Type B pancreatic cell (in vitro differentiated cells): ENCODE results near the gene DMXL1. TPM values are rescaled to one million over a fixed set of nuclear protein-coding genes. Genes with fewer than 3 reads are reported as not detected.

ENCODE experiments used
- DNase-seq: peaks from one replicate; pipeline ENCODE4 v3.0.0; 2021; ENCODE audit warnings: mixed read lengths; ENCODE audit not compliant: unreplicated experiment; ENCODE audit errors: extremely low spot score
- H3K27ac Mint-ChIP-seq: 2 replicates; pipeline ENCODE4 v1.8.0; 2021; ENCODE audit warnings: mild to moderate bottlenecking, mixed read lengths
- H3K27me3 Mint-ChIP-seq: 2 replicates; pipeline ENCODE4 v1.8.0; 2021; ENCODE audit warnings: mixed read lengths
- H3K36me3 Mint-ChIP-seq: 2 replicates; pipeline ENCODE4 v1.8.0; 2021; ENCODE audit warnings: mixed read lengths
- H3K4me1 Mint-ChIP-seq: one replicate; pipeline ENCODE4 v1.8.0; 2021; ENCODE audit warnings: mixed read lengths; ENCODE audit not compliant: unreplicated experiment
- H3K4me3 Mint-ChIP-seq: 2 replicates; pipeline ENCODE4 v1.8.0; 2021; ENCODE audit warnings: mild to moderate bottlenecking, mixed read lengths
- H3K9me3 Mint-ChIP-seq: 2 replicates; pipeline ENCODE4 v1.8.0; 2021; ENCODE audit warnings: mixed read lengths
- total RNA-seq: library from RNA; stranded (reverse); gene quantifications from 2 replicates; pipeline ENCODE4 v1.2.1, GENCODE V29; 2021; ENCODE audit warnings: low replicate concordance
- TF ChIP-seq, protein P1 (sequence below): fragments of 200-600 bp; sonication (generic); conservative IDR thresholded peaks from 2 replicates; pipeline ENCODE4 v1.5.0; 2021; ENCODE audit warnings: antibody characterized with exemption, mild to moderate bottlenecking

DMXL1 gene
- total RNA-seq, 1 donor from 2014 or later: 31.2 TPM

- Mint-ChIP-seq H3K27me3 (no peaks in the 10 kb centered on the region), H3K27ac (no peak overlapping the region)
- DNase-seq: no peak
Observed at GRCh38 chr5:119058979-119059529, 11.8 kb upstream of the DMXL1 start.

DNA sequence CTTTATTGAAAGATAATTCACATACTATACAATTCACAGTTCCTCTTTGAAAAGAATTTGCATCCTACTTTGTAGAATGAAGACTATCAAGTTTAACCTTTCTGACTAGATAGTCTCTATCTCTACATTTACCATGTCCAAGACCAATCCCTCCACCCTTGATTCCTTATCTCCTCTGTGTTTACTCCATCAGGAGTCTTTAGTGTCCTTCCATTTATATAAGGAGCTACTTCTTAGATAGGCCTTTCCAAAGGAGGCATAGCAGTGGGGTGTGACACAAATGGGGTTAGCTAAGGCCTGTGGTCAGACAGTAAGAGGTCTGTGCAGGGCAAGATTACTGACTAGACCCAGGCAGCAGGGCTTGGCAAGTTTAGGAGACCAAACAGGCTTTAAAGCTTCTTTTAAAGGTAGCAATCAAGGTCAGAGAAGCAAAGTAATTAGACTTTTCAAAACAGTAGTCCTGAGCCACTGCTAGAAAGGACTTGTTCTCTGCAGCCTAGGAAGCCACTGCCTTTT, 11.1 kb upstream of the DMXL1 start:
- Mint-ChIP-seq H3K27me3 (no peaks in the 10 kb centered on the region), H3K36me3 (no peaks in the 10 kb centered on the region), H3K4me3 (no peak overlapping the region), H3K4me1 (no peaks in the 10 kb centered on the region), H3K9me3 (no peaks in the 10 kb centered on the region), H3K27ac (no peak overlapping the region)
- TF ChIP-seq, protein P1, sequence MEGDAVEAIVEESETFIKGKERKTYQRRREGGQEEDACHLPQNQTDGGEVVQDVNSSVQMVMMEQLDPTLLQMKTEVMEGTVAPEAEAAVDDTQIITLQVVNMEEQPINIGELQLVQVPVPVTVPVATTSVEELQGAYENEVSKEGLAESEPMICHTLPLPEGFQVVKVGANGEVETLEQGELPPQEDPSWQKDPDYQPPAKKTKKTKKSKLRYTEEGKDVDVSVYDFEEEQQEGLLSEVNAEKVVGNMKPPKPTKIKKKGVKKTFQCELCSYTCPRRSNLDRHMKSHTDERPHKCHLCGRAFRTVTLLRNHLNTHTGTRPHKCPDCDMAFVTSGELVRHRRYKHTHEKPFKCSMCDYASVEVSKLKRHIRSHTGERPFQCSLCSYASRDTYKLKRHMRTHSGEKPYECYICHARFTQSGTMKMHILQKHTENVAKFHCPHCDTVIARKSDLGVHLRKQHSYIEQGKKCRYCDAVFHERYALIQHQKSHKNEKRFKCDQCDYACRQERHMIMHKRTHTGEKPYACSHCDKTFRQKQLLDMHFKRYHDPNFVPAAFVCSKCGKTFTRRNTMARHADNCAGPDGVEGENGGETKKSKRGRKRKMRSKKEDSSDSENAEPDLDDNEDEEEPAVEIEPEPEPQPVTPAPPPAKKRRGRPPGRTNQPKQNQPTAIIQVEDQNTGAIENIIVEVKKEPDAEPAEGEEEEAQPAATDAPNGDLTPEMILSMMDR: no peak
- no peak for DNase-seq

More at GRCh38 chr5:119058979-119059529, 11.8 kb upstream of the DMXL1 start:
- H3K4me3 Mint-ChIP-seq: no peak overlapping the region
- H3K4me1 Mint-ChIP-seq: no peaks in the 10 kb centered on the region
- TF ChIP-seq, protein P1: no peak
- no peaks in the 10 kb centered on the region for H3K36me3 Mint-ChIP-seq
- H3K9me3 Mint-ChIP-seq: no peaks in the 10 kb centered on the region

- Mint-ChIP-seq H3K36me3 (no peaks in the 10 kb centered on the region), H3K4me1 (no peaks in the 10 kb centered on the region), H3K27ac (no peak overlapping the region), H3K9me3 (no peaks in the 10 kb centered on the region), H3K27me3 (no peaks in the 10 kb centered on the region), H3K4me3 (no peak overlapping the region)
- TF ChIP-seq, protein P1: no peak
- no peak for DNase-seq
Observed at GRCh38 chr5:119063579-119064379, 7.1 kb upstream of the DMXL1 start.

DNA sequence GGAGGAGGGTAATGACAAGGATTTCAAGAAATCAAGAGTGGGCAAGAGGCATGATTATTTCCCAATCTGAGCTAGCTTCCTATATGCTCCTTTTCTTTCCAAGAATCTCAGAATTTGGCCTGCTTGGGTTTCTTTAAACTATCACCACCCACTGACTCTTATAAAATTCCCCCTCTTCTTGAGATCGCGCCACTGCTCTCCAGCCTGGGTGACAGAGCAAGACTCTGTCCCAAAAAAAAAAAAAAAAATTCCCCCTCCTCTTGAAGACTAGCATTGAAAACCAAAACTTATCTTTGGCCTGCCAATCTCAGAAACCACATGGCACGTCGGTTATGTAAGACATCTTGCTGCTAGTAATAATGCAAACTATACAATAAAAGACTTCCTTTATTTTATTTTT, 3.4 kb upstream of the DMXL1 start:
- Mint-ChIP-seq H3K4me1 (peaks cover 7% of the 10 kb centered on the region), H3K36me3 (no peaks in the 10 kb centered on the region), H3K27ac (no peak overlapping the region), H3K4me3 (no peak overlapping the region), H3K27me3 (no peaks in the 10 kb centered on the region), H3K9me3 (no peaks in the 10 kb centered on the region)
- DNase-seq: no peak
- TF ChIP-seq, protein P1: no peak

DNA sequence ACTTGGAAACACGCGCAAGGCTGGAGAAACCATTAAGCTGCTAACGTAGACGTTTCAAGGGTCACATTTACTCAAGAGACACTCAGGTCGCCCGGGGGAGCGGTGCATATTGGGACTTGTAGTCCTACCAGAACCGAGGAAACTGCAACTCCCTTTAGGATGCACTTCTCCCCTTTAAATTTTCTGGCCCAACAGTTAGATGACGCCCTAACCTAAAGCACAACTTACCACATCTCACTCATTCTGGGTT, 384 bp upstream of the DMXL1 start:
- H3K9me3 Mint-ChIP-seq: no peaks in the 10 kb centered on the region
- peak overlapping the region; percentile 98 for H3K27ac Mint-ChIP-seq
- peaks cover 25% of the 10 kb centered on the region for H3K4me1 Mint-ChIP-seq
- no peaks in the 10 kb centered on the region for H3K36me3 Mint-ChIP-seq
- no peak for DNase-seq
- H3K4me3 Mint-ChIP-seq: peak overlapping the region; percentile 97
- TF ChIP-seq, protein P1: no peak
- no peaks in the 10 kb centered on the region for H3K27me3 Mint-ChIP-seq
